HEK293 (cell line): ENCODE results near the gene NAA25.
A peak's percentile ranks its signal among the peaks of the same experiment; 100 is the strongest.

Source experiments
- CTCF ChIA-PET: fragments of 350-600 bp; formaldehyde crosslinking; extraction: SDS; loops from one replicate; lab custom pipeline; 2021; ENCODE audit warnings: antibody characterized with exemption; lab: Yijun Ruan, JAX
- POLR2A ChIA-PET: fragments of 300-600 bp; formaldehyde crosslinking; extraction: SDS; loops from one replicate; lab custom pipeline; 2020; ENCODE audit warnings: antibody characterized with exemption, inconsistent platforms; lab: Yijun Ruan, JAX
- H3K27ac ChIP-seq: fragments of 200-500 bp; sonication (Bioruptor generic); 2 replicates; pipeline ENCODE4 v1.5.1; 2014; ENCODE audit warnings: low read depth, low read length, control low read depth, inconsistent platforms; ENCODE audit errors: extremely low read depth
- H3K36me3 ChIP-seq, 2 experiments: fragments of 200-500 bp in 1 of 2; sonication (Bioruptor generic) in 1 of 2; 1 replicate in 1 of 2; 2 replicates in 1 of 2; pipeline ENCODE4 v1.5.1; 2014 to 2017; ENCODE audit warnings: inconsistent platforms in 2 of 2, low read length in 2 of 2; ENCODE audit not compliant: control insufficient read depth in 2 of 2, insufficient read depth in 1 of 2
- H3K4me1 ChIP-seq: fragments of 200-500 bp; sonication (Bioruptor generic); 2 replicates; pipeline ENCODE4 v1.5.1; 2014; ENCODE audit warnings: mild to moderate bottlenecking, low read length, inconsistent platforms; ENCODE audit not compliant: control insufficient read depth, insufficient read depth
- H3K4me3 ChIP-seq: 2 replicates; pipeline ENCODE4 v1.5.1; 2011; ENCODE audit warnings: low read depth, mild to moderate bottlenecking, control low read depth, low read length, moderate library complexity
- H3K9me3 ChIP-seq: fragments of 200-500 bp; sonication (Bioruptor generic); 2 replicates; pipeline ENCODE4 v1.5.1; 2014; ENCODE audit warnings: low read depth, low read length, inconsistent platforms; ENCODE audit not compliant: control insufficient read depth, insufficient read depth
- GLI4 ChIP-seq: fragments of 450-650 bp; formaldehyde crosslinking; IDR thresholded peaks from 2 replicates; pipeline ENCODE4 v1.5.1; 2016; ENCODE audit warnings: missing biosample characterization, missing genetic modification characterization
- MZF1 ChIP-seq: fragments of 450-650 bp; formaldehyde crosslinking; IDR thresholded peaks from 2 replicates; pipeline ENCODE4 v1.5.1; 2017; ENCODE audit warnings: missing biosample characterization, missing genetic modification characterization, borderline replicate concordance
- OSR2 ChIP-seq: fragments of 450-650 bp; formaldehyde crosslinking; IDR thresholded peaks from 2 replicates; pipeline ENCODE4 v1.5.1; 2016; ENCODE audit warnings: missing biosample characterization, missing genetic modification characterization
- REPIN1 ChIP-seq: fragments of 450-650 bp; formaldehyde crosslinking; IDR thresholded peaks from 2 replicates; pipeline ENCODE4 v1.5.1; 2017; ENCODE audit warnings: missing biosample characterization, missing genetic modification characterization, low read depth
- WT1 ChIP-seq: fragments of 450-650 bp; formaldehyde crosslinking; IDR thresholded peaks from 2 replicates; pipeline ENCODE4 v1.5.1; 2016; ENCODE audit warnings: missing biosample characterization, missing genetic modification characterization
- ZIC2 ChIP-seq: fragments of 450-650 bp; formaldehyde crosslinking; IDR thresholded peaks from 2 replicates; pipeline ENCODE4 v1.5.1; 2016; ENCODE audit warnings: missing biosample characterization, missing genetic modification characterization
- ZNF112 ChIP-seq: fragments of 450-650 bp; formaldehyde crosslinking; IDR thresholded peaks from 2 replicates; pipeline ENCODE4 v1.5.0; 2017; ENCODE audit warnings: missing biosample characterization, missing genetic modification characterization
- ZNF138 ChIP-seq: fragments of 450-650 bp; formaldehyde crosslinking; IDR thresholded peaks from 2 replicates; pipeline ENCODE4 v1.5.1; 2016; ENCODE audit warnings: missing biosample characterization, missing genetic modification characterization, borderline replicate concordance
- ZNF202 ChIP-seq: fragments of 450-650 bp; formaldehyde crosslinking; IDR thresholded peaks from 2 replicates; pipeline ENCODE4 v1.5.1; 2016; ENCODE audit warnings: missing biosample characterization, missing genetic modification characterization, borderline replicate concordance
- ZNF354C ChIP-seq: fragments of 450-650 bp; formaldehyde crosslinking; IDR thresholded peaks from 2 replicates; pipeline ENCODE4 v1.5.1; 2016; ENCODE audit warnings: missing biosample characterization, missing genetic modification characterization, low read depth, borderline replicate concordance
- ZNF366 ChIP-seq: fragments of 450-650 bp; formaldehyde crosslinking; conservative IDR thresholded peaks from 2 replicates; pipeline ENCODE4 v1.5.1; 2016; ENCODE audit warnings: missing biosample characterization, missing genetic modification characterization
- ZNF37A ChIP-seq: fragments of 450-650 bp; IDR thresholded peaks from 2 replicates; pipeline ENCODE4 v1.5.1; 2018; ENCODE audit warnings: missing biosample characterization, missing genetic modification characterization
- ZNF501 ChIP-seq: fragments of 450-650 bp; formaldehyde crosslinking; IDR thresholded peaks from 2 replicates; pipeline ENCODE4 v1.5.1; 2016; ENCODE audit warnings: missing biosample characterization, missing genetic modification characterization
- ZNF600 ChIP-seq: fragments of 450-650 bp; formaldehyde crosslinking; IDR thresholded peaks from 2 replicates; pipeline ENCODE4 v1.5.1; 2016; ENCODE audit warnings: missing biosample characterization, missing genetic modification characterization
- ZNF610 ChIP-seq: fragments of 450-650 bp; formaldehyde crosslinking; IDR thresholded peaks from 2 replicates; pipeline ENCODE4 v1.5.1; 2016; ENCODE audit warnings: missing biosample characterization, missing genetic modification characterization, borderline replicate concordance
- ZNF747 ChIP-seq: fragments of 450-650 bp; formaldehyde crosslinking; IDR thresholded peaks from 2 replicates; pipeline ENCODE4 v1.5.1; 2016; ENCODE audit warnings: missing biosample characterization, missing genetic modification characterization
- ZNF776 ChIP-seq: fragments of 450-650 bp; formaldehyde crosslinking; IDR thresholded peaks from 2 replicates; pipeline ENCODE4 v1.5.0; 2017; ENCODE audit warnings: missing biosample characterization, missing genetic modification characterization, borderline replicate concordance
- ZNF785 ChIP-seq: fragments of 450-650 bp; formaldehyde crosslinking; IDR thresholded peaks from 2 replicates; pipeline ENCODE4 v1.5.1; 2016; ENCODE audit warnings: missing biosample characterization, missing genetic modification characterization
- ZSCAN23 ChIP-seq: fragments of 450-650 bp; formaldehyde crosslinking; IDR thresholded peaks from 2 replicates; pipeline ENCODE4 v1.5.1; 2016; ENCODE audit warnings: missing biosample characterization, missing genetic modification characterization
- ZSCAN30 ChIP-seq: fragments of 450-650 bp; IDR thresholded peaks from 2 replicates; pipeline ENCODE4 v1.5.1; 2018; ENCODE audit warnings: missing biosample characterization, mild to moderate bottlenecking, missing genetic modification characterization, moderate library complexity
- TF ChIP-seq, protein P1 (sequence below): fragments of 450-650 bp; IDR thresholded peaks from 2 replicates; pipeline ENCODE4 v1.5.1; 2018; ENCODE audit warnings: missing biosample characterization, mild to moderate bottlenecking, missing genetic modification characterization
- TF ChIP-seq, protein P2 (sequence below): fragments of 450-650 bp; formaldehyde crosslinking; IDR thresholded peaks from 2 replicates; pipeline ENCODE4 v1.5.1; 2017; ENCODE audit warnings: missing biosample characterization, missing genetic modification characterization
- TF ChIP-seq, protein P3 (sequence below): fragments of 450-650 bp; formaldehyde crosslinking; IDR thresholded peaks from 2 replicates; pipeline ENCODE4 v1.5.1; 2016; ENCODE audit warnings: missing biosample characterization, missing genetic modification characterization
- TF ChIP-seq, protein P4 (sequence below): fragments of 450-650 bp; formaldehyde crosslinking; IDR thresholded peaks from 2 replicates; pipeline ENCODE4 v1.5.1; 2016; ENCODE audit warnings: missing biosample characterization, missing genetic modification characterization

The NAA25 gene

DNA sequence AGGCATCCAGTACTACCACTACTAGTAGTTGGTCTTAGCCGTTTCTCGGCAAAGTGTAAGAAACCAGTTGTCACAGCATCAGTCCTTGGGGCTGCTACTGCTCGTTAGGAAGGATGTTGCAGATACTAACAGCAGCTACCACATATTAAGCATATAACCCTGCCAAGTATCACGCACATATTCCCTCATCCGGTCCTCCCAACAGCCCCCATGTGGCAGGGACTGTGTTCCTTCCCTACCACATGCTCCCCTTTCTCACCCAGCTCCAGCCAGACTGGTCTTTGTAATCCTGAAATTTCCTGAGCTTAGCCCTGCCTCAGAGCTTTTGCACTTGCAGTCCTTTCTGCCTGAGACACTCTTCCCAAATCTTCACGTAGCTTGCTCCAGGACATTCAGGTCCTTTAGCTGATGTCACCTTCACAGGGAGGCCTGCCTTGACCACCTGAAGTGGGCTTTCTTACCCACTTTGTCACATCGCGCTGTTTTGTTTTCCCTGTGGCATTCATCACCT lies 87.6 kb downstream of the NAA25 start:
- no peak overlapping the region for H3K27ac ChIP-seq
- POLR2A ChIA-PET: interaction anchor here (0.6 to 2.0 kb wide), 6 partner anchors 8 to 104 kb away, joined by 3 to 13 read pairs (median 4); partner anchors contain the start of genes ERP29, TMEM116 and TRAFD1
- CTCF ChIA-PET: interaction anchor here (1.2 to 1.6 kb wide), 2 partner anchors 13 to 76 kb away, joined by 3 to 8 read pairs; no protein-coding TSS in a partner anchor

DNA sequence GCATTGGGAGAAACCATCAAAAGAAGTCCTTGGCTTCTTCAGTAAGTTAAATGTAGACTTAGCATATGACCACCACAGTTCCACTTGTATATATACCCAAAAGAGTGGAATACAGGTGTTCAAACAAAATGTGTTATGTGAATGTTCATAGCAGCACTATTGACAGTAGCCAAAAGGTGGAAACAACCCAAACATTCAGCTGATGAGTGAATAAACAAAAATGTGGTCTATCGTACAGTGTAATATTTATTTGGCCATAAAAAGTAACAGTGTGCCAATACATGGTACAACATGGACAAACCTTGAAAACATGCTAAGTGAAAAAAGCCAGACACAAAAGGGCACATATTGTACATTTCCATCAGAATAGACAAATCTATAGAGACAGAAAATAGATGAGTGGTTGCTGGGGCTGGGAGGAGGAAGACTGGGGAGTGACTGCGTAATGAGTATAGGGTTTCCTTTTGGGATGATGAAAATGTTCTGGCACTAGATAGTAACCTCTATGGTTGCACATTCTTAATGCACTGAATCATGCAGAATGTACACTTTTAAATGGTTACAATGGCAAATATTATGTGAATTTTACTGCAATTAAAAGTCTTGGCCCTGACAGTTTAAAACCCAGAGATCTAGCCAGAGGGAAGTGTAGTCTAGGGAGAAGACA lies 89.9 kb downstream of the NAA25 start:
- CTCF ChIA-PET: interaction anchor here (0.6 kb wide), 1 partner anchor 533 kb away, joined by 3 read pairs; no protein-coding TSS in a partner anchor
- TF ChIP-seq ZNF37A (no peak), ZNF600 (tag by site-specific recombination) (peak; percentile 58), WT1 (tag by site-specific recombination) (peak; percentile 60), ZNF366 (tag by site-specific recombination) (no peak), ZNF785 (tag by site-specific recombination) (no peak)
- TF ChIP-seq, protein P1, sequence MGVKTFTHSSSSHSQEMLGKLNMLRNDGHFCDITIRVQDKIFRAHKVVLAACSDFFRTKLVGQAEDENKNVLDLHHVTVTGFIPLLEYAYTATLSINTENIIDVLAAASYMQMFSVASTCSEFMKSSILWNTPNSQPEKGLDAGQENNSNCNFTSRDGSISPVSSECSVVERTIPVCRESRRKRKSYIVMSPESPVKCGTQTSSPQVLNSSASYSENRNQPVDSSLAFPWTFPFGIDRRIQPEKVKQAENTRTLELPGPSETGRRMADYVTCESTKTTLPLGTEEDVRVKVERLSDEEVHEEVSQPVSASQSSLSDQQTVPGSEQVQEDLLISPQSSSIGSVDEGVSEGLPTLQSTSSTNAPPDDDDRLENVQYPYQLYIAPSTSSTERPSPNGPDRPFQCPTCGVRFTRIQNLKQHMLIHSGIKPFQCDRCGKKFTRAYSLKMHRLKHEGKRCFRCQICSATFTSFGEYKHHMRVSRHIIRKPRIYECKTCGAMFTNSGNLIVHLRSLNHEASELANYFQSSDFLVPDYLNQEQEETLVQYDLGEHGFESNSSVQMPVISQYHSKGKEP (tag by site-specific recombination): 0 out of 2 replicates have a peak, but pooled peaks have one; percentile 10
- TF ChIP-seq, protein P2, sequence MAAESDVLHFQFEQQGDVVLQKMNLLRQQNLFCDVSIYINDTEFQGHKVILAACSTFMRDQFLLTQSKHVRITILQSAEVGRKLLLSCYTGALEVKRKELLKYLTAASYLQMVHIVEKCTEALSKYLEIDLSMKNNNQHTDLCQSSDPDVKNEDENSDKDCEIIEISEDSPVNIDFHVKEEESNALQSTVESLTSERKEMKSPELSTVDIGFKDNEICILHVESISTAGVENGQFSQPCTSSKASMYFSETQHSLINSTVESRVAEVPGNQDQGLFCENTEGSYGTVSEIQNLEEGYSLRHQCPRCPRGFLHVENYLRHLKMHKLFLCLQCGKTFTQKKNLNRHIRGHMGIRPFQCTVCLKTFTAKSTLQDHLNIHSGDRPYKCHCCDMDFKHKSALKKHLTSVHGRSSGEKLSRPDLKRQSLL (tag by site-specific recombination): no peak
- TF ChIP-seq, all 188 proteins: peak for 3
- Histone ChIP-seq H3K4me1 (peaks cover 3% of the 10 kb centered on the region; the same call in 1 of the 2 replicates), H3K9me3 (no peaks in the 10 kb centered on the region), H3K27ac (no peak overlapping the region), H3K36me3 (peaks cover 12 to 70% of the 10 kb centered on the region in 2 experiments), H3K4me3 (no peak overlapping the region)
- POLR2A ChIA-PET: no interaction called here

More for the DNA sequence above, 87.6 kb downstream of the NAA25 start:
- TF ChIP-seq ZNF354C (tag by site-specific recombination) (no peak), ZNF501 (tag by site-specific recombination) (no peak), ZSCAN30 (tag by site-specific recombination) (no peak), ZNF112 (no peak), REPIN1 (tag by site-specific recombination) (no peak), ZNF747 (no peak), ZNF138 (tag by site-specific recombination) (no peak)
- peaks cover 20 to 76% of the 10 kb centered on the region in 2 experiments for H3K36me3 ChIP-seq
- H3K4me1 ChIP-seq: no peaks in the 10 kb centered on the region
- H3K4me3 ChIP-seq: no peak overlapping the region
- no peaks in the 10 kb centered on the region for H3K9me3 ChIP-seq

DNA sequence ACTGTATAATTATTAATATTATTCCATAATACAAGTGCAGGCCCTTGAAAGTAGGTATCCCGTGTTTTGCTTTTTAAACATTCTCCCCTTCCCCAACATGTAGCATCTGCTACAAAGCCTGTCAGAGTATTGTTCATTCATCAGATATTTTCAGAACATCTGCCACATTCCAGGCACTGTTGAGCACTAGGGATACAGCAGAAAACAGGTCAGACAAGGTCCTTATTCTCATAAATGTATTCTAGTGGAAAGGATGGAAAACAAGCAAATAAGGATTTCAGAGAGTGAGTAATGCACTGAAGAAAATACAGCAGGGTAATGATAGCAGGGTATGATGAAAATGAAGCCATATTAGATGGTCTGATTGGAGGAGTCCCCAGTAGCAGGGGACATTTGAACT lies 91.5 kb downstream of the NAA25 start:
- TF ChIP-seq ZNF610 (tag by site-specific recombination): no peak
- TF ChIP-seq MZF1 (tag by site-specific recombination): no peak
- TF ChIP-seq, protein P3, sequence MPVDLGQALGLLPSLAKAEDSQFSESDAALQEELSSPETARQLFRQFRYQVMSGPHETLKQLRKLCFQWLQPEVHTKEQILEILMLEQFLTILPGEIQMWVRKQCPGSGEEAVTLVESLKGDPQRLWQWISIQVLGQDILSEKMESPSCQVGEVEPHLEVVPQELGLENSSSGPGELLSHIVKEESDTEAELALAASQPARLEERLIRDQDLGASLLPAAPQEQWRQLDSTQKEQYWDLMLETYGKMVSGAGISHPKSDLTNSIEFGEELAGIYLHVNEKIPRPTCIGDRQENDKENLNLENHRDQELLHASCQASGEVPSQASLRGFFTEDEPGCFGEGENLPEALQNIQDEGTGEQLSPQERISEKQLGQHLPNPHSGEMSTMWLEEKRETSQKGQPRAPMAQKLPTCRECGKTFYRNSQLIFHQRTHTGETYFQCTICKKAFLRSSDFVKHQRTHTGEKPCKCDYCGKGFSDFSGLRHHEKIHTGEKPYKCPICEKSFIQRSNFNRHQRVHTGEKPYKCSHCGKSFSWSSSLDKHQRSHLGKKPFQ (tag by site-specific recombination): no peak
- TF ChIP-seq, protein P4, sequence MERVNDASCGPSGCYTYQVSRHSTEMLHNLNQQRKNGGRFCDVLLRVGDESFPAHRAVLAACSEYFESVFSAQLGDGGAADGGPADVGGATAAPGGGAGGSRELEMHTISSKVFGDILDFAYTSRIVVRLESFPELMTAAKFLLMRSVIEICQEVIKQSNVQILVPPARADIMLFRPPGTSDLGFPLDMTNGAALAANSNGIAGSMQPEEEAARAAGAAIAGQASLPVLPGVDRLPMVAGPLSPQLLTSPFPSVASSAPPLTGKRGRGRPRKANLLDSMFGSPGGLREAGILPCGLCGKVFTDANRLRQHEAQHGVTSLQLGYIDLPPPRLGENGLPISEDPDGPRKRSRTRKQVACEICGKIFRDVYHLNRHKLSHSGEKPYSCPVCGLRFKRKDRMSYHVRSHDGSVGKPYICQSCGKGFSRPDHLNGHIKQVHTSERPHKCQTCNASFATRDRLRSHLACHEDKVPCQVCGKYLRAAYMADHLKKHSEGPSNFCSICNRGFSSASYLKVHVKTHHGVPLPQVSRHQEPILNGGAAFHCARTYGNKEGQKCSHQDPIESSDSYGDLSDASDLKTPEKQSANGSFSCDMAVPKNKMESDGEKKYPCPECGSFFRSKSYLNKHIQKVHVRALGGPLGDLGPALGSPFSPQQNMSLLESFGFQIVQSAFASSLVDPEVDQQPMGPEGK (tag by site-specific recombination): no peak
- no peak for TF ChIP-seq GLI4 (tag by site-specific recombination)
- no peak for TF ChIP-seq ZSCAN23 (tag by site-specific recombination)
- TF ChIP-seq OSR2: no peak
- TF ChIP-seq ZNF776 (tag by site-specific recombination): no peak
- TF ChIP-seq ZNF202 (tag by site-specific recombination): no peak
- TF ChIP-seq ZIC2 (tag by site-specific recombination): no peak
- H3K27ac ChIP-seq: no peak overlapping the region
- no peaks in the 10 kb centered on the region for H3K9me3 ChIP-seq
- ChIA-PET POLR2A (no interaction called here), CTCF (no interaction called here)
- peaks cover 5 to 55% of the 10 kb centered on the region in 2 experiments for H3K36me3 ChIP-seq
- peaks cover 3% of the 10 kb centered on the region; the same call in 1 of the 2 replicates for H3K4me1 ChIP-seq
- no peak overlapping the region for H3K4me3 ChIP-seq
